ENCODE measurements around the gene DNAJB1. TPM values are rescaled to one million over a fixed set of nuclear protein-coding genes. Genes with fewer than 3 reads are reported as not detected.
"Not testable (repeated sequence)": the region's sequence is repeated elsewhere in the genome, so short reads cannot be mapped to it uniquely, and the experiment has no call there.

DNAJB1 gene
- polyA plus RNA-seq (2013) = 70.1 TPM

DNA sequence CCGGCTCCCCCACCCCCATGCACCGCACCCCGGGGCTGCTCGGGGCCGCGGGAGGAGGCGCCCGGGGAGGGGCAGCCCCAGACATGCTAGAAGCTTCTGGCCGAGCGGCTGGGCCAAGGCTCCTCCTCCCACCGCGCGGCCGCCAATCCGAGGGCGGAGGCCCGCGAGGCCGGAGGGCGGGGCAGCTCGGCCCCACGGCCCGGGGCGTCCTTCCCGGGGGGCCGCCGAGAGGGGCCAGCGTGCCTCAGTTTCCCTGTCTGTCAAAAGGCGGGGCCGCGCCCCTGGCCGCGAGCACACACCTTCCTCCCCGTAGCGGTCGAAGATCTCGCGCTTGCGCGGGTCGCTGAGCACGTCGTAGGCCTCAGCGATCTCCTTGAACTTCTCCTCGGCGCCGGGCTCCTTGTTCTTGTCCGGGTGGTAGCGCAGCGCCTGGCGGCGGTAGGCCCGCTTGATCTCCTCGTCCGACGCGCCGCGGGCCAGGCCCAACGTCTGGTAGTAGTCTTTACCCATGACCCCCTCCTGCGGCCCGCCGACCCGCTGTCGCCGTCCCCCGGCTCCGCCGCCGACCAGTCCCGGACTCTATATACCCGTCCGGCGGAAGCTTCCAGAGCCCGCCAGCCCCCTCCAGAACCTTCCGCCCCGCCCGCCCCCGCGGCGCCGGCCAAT is at the start of gene DNAJB1:
TSS of gene DNAJB1 (minus strand) at position 558 of the 666 bp plus-strand sequence. CDS start at position 510, 48 bp downstream.
- peak in 1 of 3 donors; percentile 45 for DNase-seq
- H3K27me3 ChIP-seq (replicated peaks in 2 of 5; ENCODE audit: control insufficient read depth in 4 of 5, insufficient read depth in 5 of 5, low read length in 4 of 5) = no peaks in the 10 kb centered on the region
- ChIA-PET POLR2A (interaction anchor here (0.5 to 2.5 kb wide), 25 partner anchors 8 to 1590 kb away, joined by 3 to 32 read pairs (median 4); partner anchors contain the start of genes ADGRE3, DDX39A, GIPC1 and PRKACA), CTCF (interaction anchor here (0.7 to 2.0 kb wide), 5 partner anchors 10 to 33 kb away, joined by 3 to 6 read pairs (median 4); no protein-coding TSS in a partner anchor)
- no peaks in the 10 kb centered on the region for H3K9me3 ChIP-seq (ENCODE audit: control extremely low read depth in 1 of 5, control insufficient read depth in 4 of 5, insufficient read depth in 2 of 5, low read depth in 1 of 5, low read length in 4 of 5)
- H3K27ac ChIP-seq (ENCODE audit: insufficient read depth in 1 of 2, low read depth in 1 of 2, low read length in 2 of 2, poor library complexity in 1 of 2, severe bottlenecking in 2 of 2) = peak within 1 kb of the TSS; percentile 93 to 96
- H3K4me3 ChIP-seq (ENCODE audit: control insufficient read depth in 1 of 7, extremely low read depth in 1 of 7, insufficient read depth in 4 of 7, low read depth in 2 of 7, low read length in 6 of 7) = peak within 1 kb of the TSS; percentile 85 to 96 (median 93)
- under 1% methylated on average over 65 of the region's 82 CpGs for WGBS (ENCODE audit: insufficient coverage)
- peaks cover 7 to 33% (median 25%) of the 10 kb centered on the region in 4 experiments for H3K36me3 ChIP-seq (ENCODE audit: control insufficient read depth in 4 of 4, insufficient read depth in 4 of 4, low read length in 3 of 4)
- H3K4me1 ChIP-seq (ENCODE audit: control extremely low read depth in 1 of 4, control insufficient read depth in 4 of 4, insufficient read depth in 4 of 4, low read length in 3 of 4) = peaks cover 2 to 49% (median 26%) of the 10 kb centered on the region in 4 experiments

DNA sequence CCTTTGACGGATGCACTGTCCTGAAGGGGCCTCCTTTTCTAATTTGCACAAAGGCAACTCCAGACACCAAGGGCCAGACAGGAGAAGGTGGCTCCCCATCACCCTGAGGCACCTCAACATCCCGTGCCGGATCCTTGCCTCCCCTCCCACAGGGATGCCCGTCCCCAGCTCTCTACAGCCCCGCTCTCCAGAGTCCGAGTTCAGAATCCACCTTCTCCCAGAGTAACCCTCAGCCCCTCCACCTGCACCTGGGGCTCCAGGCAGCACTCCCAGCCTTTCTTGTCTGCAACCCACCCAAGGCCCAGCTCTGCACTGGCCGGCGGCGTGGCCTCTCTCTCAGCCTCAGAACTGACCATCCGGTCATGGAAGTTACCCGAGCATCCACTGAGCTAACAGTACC is 48.9 kb upstream of the DNAJB1 start:
- Histone ChIP-seq H3K4me1 (ENCODE audit: control extremely low read depth in 1 of 4, control insufficient read depth in 4 of 4, insufficient read depth in 4 of 4, low read length in 3 of 4) (peaks cover 2 to 25% (median 15%) of the 10 kb centered on the region in 4 experiments), H3K27me3 (replicated peaks in 2 of 5; ENCODE audit: control insufficient read depth in 4 of 5, insufficient read depth in 5 of 5, low read length in 4 of 5) (no peaks in the 10 kb centered on the region), H3K9me3 (ENCODE audit: control extremely low read depth in 1 of 5, control insufficient read depth in 4 of 5, insufficient read depth in 2 of 5, low read depth in 1 of 5, low read length in 4 of 5) (no peaks in the 10 kb centered on the region), H3K4me3 (ENCODE audit: control insufficient read depth in 1 of 7, extremely low read depth in 1 of 7, insufficient read depth in 4 of 7, low read depth in 2 of 7, low read length in 6 of 7) (no peak overlapping the region), H3K27ac (ENCODE audit: insufficient read depth in 1 of 2, low read depth in 1 of 2, low read length in 2 of 2, poor library complexity in 1 of 2, severe bottlenecking in 2 of 2) (peak overlapping the region in 1 of 2 experiments; percentile 0), H3K36me3 (ENCODE audit: control insufficient read depth in 4 of 4, insufficient read depth in 4 of 4, low read length in 3 of 4) (peaks cover 0 to 50% (median 25%) of the 10 kb centered on the region in 4 experiments)
- 93% methylated on average over 6 of the region's 11 CpGs for WGBS (ENCODE audit: insufficient coverage)
- CTCF ChIA-PET = interaction anchor here (1.1 to 4.3 kb wide), 4 partner anchors 12 to 121 kb away, joined by 3 to 26 read pairs (median 6); partner anchors contain the start of gene ADGRE3
- DNase-seq = no peak
- POLR2A ChIA-PET = no interaction called here

DNA sequence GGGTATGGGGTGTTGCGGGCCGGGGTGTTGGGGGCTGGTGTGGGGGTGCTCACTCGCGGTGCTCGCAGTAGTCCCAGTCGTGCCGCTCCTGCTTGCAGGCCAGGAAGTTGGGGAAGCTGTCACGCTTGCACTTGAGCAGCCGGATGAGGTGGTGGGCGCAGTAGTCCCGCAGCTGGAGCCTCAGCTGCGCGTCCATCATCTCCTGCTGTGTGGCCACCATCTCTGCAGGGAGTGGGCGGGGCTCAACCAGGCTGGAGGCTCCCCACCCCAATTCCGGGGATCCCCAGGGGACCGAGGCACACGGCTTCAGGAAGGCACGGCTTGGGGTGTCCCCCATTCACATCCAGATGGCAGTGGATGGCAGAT is 48.5 kb upstream of the DNAJB1 start:
- no peak overlapping the region for H3K4me3 ChIP-seq (ENCODE audit: control insufficient read depth in 1 of 7, extremely low read depth in 1 of 7, insufficient read depth in 4 of 7, low read depth in 2 of 7, low read length in 6 of 7)
- 67% methylated on average over 18 of the region's 18 CpGs for WGBS (ENCODE audit: insufficient coverage)

DNA sequence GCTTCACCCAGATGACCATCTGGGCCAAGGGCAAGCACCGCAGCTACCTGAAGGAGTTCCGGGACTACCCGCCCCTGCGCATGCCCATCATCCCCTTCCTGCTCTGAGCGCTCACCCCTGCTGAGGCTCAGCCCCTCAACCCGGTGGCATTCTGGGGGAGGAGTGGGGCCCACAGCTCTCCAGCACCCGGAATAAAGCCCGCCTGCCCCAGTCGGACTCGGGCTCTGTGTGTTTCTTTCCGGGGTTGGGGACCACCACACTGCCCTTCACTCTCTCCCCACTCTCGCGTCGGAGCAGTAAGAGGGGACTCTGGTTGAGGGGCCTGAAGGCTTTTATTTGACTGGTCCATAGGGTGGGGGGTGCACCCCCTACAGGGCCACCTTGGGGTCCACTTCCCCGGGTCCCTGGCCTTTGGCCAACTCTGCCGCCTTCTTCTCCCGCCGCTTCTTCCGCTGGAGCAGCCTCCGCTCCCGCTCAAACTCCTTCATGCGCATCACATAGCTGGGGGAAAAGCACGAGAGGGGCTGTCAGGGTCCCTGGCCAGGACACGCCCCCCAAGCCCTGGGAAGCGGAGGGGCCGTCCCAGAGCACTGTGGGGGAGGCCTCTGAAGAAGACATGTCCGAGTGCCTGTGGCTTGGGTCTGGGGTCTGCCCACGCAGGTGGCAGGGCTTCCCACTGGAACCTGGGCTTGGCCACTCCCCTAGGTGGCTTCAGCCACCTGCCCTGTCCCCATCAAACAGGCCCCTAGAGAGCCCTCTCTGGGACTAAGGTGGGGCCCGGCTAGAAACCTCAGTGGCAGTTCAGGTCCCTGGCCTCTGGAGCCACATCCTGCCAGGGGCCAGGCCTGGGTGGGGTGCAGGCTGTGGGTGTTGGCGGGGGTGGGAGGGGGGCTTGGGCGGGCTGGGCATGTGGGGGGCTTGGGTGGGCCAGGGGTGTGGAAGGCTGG is 47.8 kb upstream of the DNAJB1 start:
- H3K36me3 ChIP-seq (ENCODE audit: control insufficient read depth in 4 of 4, insufficient read depth in 4 of 4, low read length in 3 of 4) = peaks cover 0 to 50% (median 25%) of the 10 kb centered on the region in 4 experiments
- H3K9me3 ChIP-seq (ENCODE audit: control extremely low read depth in 1 of 5, control insufficient read depth in 4 of 5, insufficient read depth in 2 of 5, low read depth in 1 of 5, low read length in 4 of 5) = no peaks in the 10 kb centered on the region
- POLR2A ChIA-PET = no interaction called here
- peaks cover 2 to 28% (median 12%) of the 10 kb centered on the region in 4 experiments for H3K4me1 ChIP-seq (ENCODE audit: control extremely low read depth in 1 of 4, control insufficient read depth in 4 of 4, insufficient read depth in 4 of 4, low read length in 3 of 4)
- H3K4me3 ChIP-seq (ENCODE audit: control insufficient read depth in 1 of 7, extremely low read depth in 1 of 7, insufficient read depth in 4 of 7, low read depth in 2 of 7, low read length in 6 of 7) = no peak overlapping the region
- DNase-seq = no peak
- WGBS (ENCODE audit: insufficient coverage) = 93% methylated on average over 20 of the region's 31 CpGs
- CTCF ChIA-PET = interaction anchor here (2.2 to 4.3 kb wide), 2 partner anchors 11 to 123 kb away, joined by 8 to 26 read pairs; no protein-coding TSS in a partner anchor
- H3K27ac ChIP-seq (ENCODE audit: insufficient read depth in 1 of 2, low read depth in 1 of 2, low read length in 2 of 2, poor library complexity in 1 of 2, severe bottlenecking in 2 of 2) = no peak overlapping the region
- H3K27me3 ChIP-seq (replicated peaks in 2 of 5; ENCODE audit: control insufficient read depth in 4 of 5, insufficient read depth in 5 of 5, low read length in 4 of 5) = no peaks in the 10 kb centered on the region

More for the DNA sequence above, 48.5 kb upstream of the DNAJB1 start:
- H3K27ac ChIP-seq (ENCODE audit: insufficient read depth in 1 of 2, low read depth in 1 of 2, low read length in 2 of 2, poor library complexity in 1 of 2, severe bottlenecking in 2 of 2) = no peak overlapping the region
- DNase-seq = no peak
- no peaks in the 10 kb centered on the region for H3K9me3 ChIP-seq (ENCODE audit: control extremely low read depth in 1 of 5, control insufficient read depth in 4 of 5, insufficient read depth in 2 of 5, low read depth in 1 of 5, low read length in 4 of 5)
- ChIA-PET POLR2A (no interaction called here), CTCF (interaction anchor here (1.1 to 4.3 kb wide), 4 partner anchors 11 to 122 kb away, joined by 3 to 26 read pairs (median 6); partner anchors contain the start of gene ADGRE3)
- H3K4me1 ChIP-seq (ENCODE audit: control extremely low read depth in 1 of 4, control insufficient read depth in 4 of 4, insufficient read depth in 4 of 4, low read length in 3 of 4) = peaks cover 2 to 28% (median 14%) of the 10 kb centered on the region in 4 experiments
- H3K27me3 ChIP-seq (replicated peaks in 2 of 5; ENCODE audit: control insufficient read depth in 4 of 5, insufficient read depth in 5 of 5, low read length in 4 of 5) = no peaks in the 10 kb centered on the region
- H3K36me3 ChIP-seq (ENCODE audit: control insufficient read depth in 4 of 4, insufficient read depth in 4 of 4, low read length in 3 of 4) = peaks cover 0 to 50% (median 25%) of the 10 kb centered on the region in 4 experiments

DNA sequence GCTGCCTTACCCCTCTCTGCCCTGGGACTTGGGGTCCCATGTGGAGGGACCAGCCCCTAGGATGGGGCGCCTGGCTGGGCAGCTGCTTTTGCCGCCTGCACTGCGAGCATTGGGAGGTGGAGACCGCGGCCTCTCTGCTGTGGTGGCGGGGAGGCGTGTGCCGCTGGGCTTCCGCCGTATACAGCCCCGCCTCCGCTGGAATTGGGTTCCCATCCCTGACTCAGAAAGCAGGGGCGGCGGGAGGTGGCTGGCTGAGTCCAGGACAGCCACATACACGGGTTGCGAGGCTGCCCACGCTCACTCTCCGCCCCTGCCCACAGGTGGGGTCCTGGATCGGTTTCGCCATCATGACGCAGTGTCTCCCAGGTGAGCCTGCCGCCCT is 47.1 kb upstream of the DNAJB1 start:
- no peak for DNase-seq
- H3K4me1 ChIP-seq (ENCODE audit: control extremely low read depth in 1 of 4, control insufficient read depth in 4 of 4, insufficient read depth in 4 of 4, low read length in 3 of 4) = peaks cover 0 to 29% (median 12%) of the 10 kb centered on the region in 4 experiments
- 96% methylated on average over 21 of the region's 22 CpGs for WGBS (ENCODE audit: insufficient coverage)
- H3K27ac ChIP-seq (ENCODE audit: insufficient read depth in 1 of 2, low read depth in 1 of 2, low read length in 2 of 2, poor library complexity in 1 of 2, severe bottlenecking in 2 of 2) = no peak overlapping the region
- POLR2A ChIA-PET = no interaction called here
- H3K4me3 ChIP-seq (ENCODE audit: control insufficient read depth in 1 of 7, extremely low read depth in 1 of 7, insufficient read depth in 4 of 7, low read depth in 2 of 7, low read length in 6 of 7) = no peak overlapping the region
- no peaks in the 10 kb centered on the region for H3K9me3 ChIP-seq (ENCODE audit: control extremely low read depth in 1 of 5, control insufficient read depth in 4 of 5, insufficient read depth in 2 of 5, low read depth in 1 of 5, low read length in 4 of 5)
- CTCF ChIA-PET = no interaction called here
- peaks cover 0 to 50% (median 25%) of the 10 kb centered on the region in 4 experiments for H3K36me3 ChIP-seq (ENCODE audit: control insufficient read depth in 4 of 4, insufficient read depth in 4 of 4, low read length in 3 of 4)
- H3K27me3 ChIP-seq (replicated peaks in 2 of 5; ENCODE audit: control insufficient read depth in 4 of 5, insufficient read depth in 5 of 5, low read length in 4 of 5) = no peaks in the 10 kb centered on the region

DNA sequence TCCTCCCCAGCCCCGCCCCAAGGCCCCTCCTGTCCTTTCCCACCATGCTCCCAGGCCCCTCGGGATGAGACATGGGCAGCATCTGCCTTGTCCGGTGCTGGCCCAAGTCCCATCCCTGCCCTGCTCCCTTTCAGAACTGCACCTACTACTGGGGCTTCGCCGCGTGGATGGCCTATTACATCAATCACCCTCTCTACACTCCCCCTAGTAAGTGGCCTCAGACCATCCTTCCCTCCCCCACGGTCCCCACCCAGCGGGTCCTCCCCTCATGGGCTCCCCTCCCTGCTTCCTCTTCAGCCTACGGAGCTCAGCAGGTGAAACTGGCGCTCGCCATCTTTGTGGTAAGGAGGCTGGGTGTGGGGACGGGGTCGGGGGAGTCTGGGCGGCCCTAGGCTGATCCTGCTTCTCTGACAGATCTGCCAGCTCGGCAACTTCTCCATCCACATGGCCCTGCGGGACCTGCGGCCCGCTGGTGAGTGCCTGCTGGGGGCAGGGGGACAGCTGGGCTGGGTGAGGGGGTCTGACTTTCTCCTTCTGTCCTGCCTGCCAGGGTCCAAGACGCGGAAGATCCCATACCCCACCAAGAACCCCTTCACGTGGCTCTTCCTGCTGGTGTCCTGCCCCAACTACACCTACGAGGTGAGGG is 46.6 kb upstream of the DNAJB1 start:
- Histone ChIP-seq H3K36me3 (ENCODE audit: control insufficient read depth in 4 of 4, insufficient read depth in 4 of 4, low read length in 3 of 4) (peaks cover 0 to 52% (median 25%) of the 10 kb centered on the region in 4 experiments), H3K4me1 (ENCODE audit: control extremely low read depth in 1 of 4, control insufficient read depth in 4 of 4, insufficient read depth in 4 of 4, low read length in 3 of 4) (peaks cover 0 to 34% (median 17%) of the 10 kb centered on the region in 4 experiments)
- H3K9me3 ChIP-seq (ENCODE audit: control extremely low read depth in 1 of 5, control insufficient read depth in 4 of 5, insufficient read depth in 2 of 5, low read depth in 1 of 5, low read length in 4 of 5); H3K27me3 ChIP-seq (replicated peaks in 2 of 5; ENCODE audit: control insufficient read depth in 4 of 5, insufficient read depth in 5 of 5, low read length in 4 of 5); CTCF ChIA-PET; POLR2A ChIA-PET; H3K4me3 ChIP-seq (ENCODE audit: control insufficient read depth in 1 of 7, extremely low read depth in 1 of 7, insufficient read depth in 4 of 7, low read depth in 2 of 7, low read length in 6 of 7); H3K27ac ChIP-seq (ENCODE audit: insufficient read depth in 1 of 2, low read depth in 1 of 2, low read length in 2 of 2, poor library complexity in 1 of 2, severe bottlenecking in 2 of 2): not testable (repeated sequence)
- 74% methylated on average over 10 of the region's 22 CpGs for WGBS (ENCODE audit: insufficient coverage)
- DNase-seq = peak in 1 of 3 donors; percentile 25

All from common myeloid progenitor, CD34-positive (primary cell).